Spleen (tissue), 11 donors: ENCODE measurements around the gene TACR2. TPM values are rescaled to one million over a fixed set of nuclear protein-coding genes. Genes with fewer than 3 reads are reported as not detected.

Experiments
- DNase-seq: peaks from one replicate; pipeline ENCODE4 v3.0.0-alpha.2; 2020
- H3K27ac ChIP-seq, 8 donors: fragments of 200-600 bp; sonication (generic) in 7 of 8; 1 replicate in 4 of 8; 2 replicates in 4 of 8; pipeline versions ENCODE4 v1.5.0 to v1.8.0; 2016 to 2021; ENCODE audit warnings: inconsistent platforms in 4 of 8, mild to moderate bottlenecking in 4 of 8, moderate library complexity in 1 of 8
- H3K27me3 ChIP-seq, 7 donors: fragments of 200-600 bp; sonication (generic) in 6 of 7; replicated peaks in 1 of 7; 1 replicate in 4 of 7; 2 replicates in 3 of 7; pipeline versions ENCODE4 v1.5.0 to v1.8.0; 2016 to 2021; ENCODE audit warnings: inconsistent platforms in 3 of 7, mild to moderate bottlenecking in 1 of 7
- H3K36me3 ChIP-seq, 6 donors: fragments of 200-600 bp; sonication (generic) in 5 of 6; 1 replicate in 4 of 6; 2 replicates in 2 of 6; pipeline versions ENCODE4 v1.5.0 to v1.8.0; 2016 to 2021; ENCODE audit warnings: inconsistent platforms in 2 of 6
- H3K4me1 ChIP-seq, 6 donors: fragments of 200-600 bp; sonication (generic) in 5 of 6; 1 replicate in 3 of 6; 2 replicates in 3 of 6; pipeline versions ENCODE4 v1.5.0 to v1.8.0; 2016 to 2021; ENCODE audit warnings: inconsistent platforms in 3 of 6
- H3K4me3 ChIP-seq, 8 donors: fragments of 200-600 bp; sonication (generic) in 7 of 8; 1 replicate in 4 of 8; 2 replicates in 4 of 8; pipeline versions ENCODE4 v1.5.0 to v1.8.0; 2016 to 2021; ENCODE audit warnings: inconsistent platforms in 4 of 8, mild to moderate bottlenecking in 4 of 8, moderate library complexity in 2 of 8
- H3K9me3 ChIP-seq, 8 donors: fragments of 200-600 bp; sonication (generic) in 7 of 8; 1 replicate in 4 of 8; 2 replicates in 4 of 8; pipeline versions ENCODE4 v1.5.0 to v1.8.0; 2016 to 2021; ENCODE audit warnings: inconsistent platforms in 4 of 8
- POLR2A ChIP-seq, 3 donors: fragments of 450-650 bp; IDR thresholded peaks; one replicate each; pipeline ENCODE4 v1.5.1; 2017; ENCODE audit warnings: antibody characterized with exemption in 3 of 3, mild to moderate bottlenecking in 1 of 3
- POLR2AphosphoS5 ChIP-seq, 3 donors: sonication (generic); formaldehyde crosslinking; IDR thresholded peaks; one replicate each; pipeline ENCODE4 v1.5.1; 2017; ENCODE audit warnings: antibody characterized with exemption in 3 of 3
- WGBS, 5 donors: extraction: QIAGEN DNeasy Blood & Tissue Kit in 3 of 5; methylation state at CpG; one replicate each; pipeline versions ENCODE4 v1.1.5 to v1.1.7; 2013 to 2018; 5-methylcytosine and 5-hydroxymethylcytosine counted together
- intact Hi-C: fragments of 100-400 bp; cut with DNase I; formaldehyde crosslinking; loops from one replicate; pipeline ENCODE4 v1.15.0; 2023; ENCODE audit warnings: low total_unique reads
- polyA plus RNA-seq, 3 donors: library from polyadenylated mRNA; stranded (reverse); fragments of 200-250 nt; gene quantifications; one replicate each; pipeline ENCODE4 v1.2.1, GENCODE V29; 2013
- total RNA-seq, 7 donors: library from RNA; depleted of rRNA in 3 of 7; stranded (reverse); fragments of >200 nt in 3 of 7; fragmentation: NEBNext Ultra II Directional in 4 of 7; extraction: Animal tissue kit (Norgen Biotek cat#: 25700) in 4 of 7; gene quantifications; one replicate each; pipeline versions ENCODE4 v1.1.0 to v1.2.1, GENCODE V29; 2016 to 2021
- TF ChIP-seq, protein P1 (sequence below), 11 experiments: fragments of 200-600 bp in 7 of 11; fragments of 450-650 bp in 4 of 11; sonication (generic) in 4 of 11; IDR thresholded peaks in 8 of 11; conservative IDR thresholded peaks in 3 of 11; 1 replicate in 7 of 11; 2 replicates in 4 of 11; pipeline versions ENCODE4 v1.4.0 to v1.8.0; 2016 to 2021; ENCODE audit warnings: antibody characterized with exemption in 11 of 11, inconsistent platforms in 4 of 11, mild to moderate bottlenecking in 1 of 11
- donor health status: healthy with polysubstance abuse.
- donor health status: DM: no; HTN: no; CAD: no; lungs with moderate emphysema.
- donor health status: DM: no; HTN: no; CAD: no.
- donor health status: Bipolar disorder and iron deficiency.
- donor health status: healthy.
- donor health status: DM: no; HTN: no; CAD: no.
- donor health status: DM: yes; HTN: yes; CAD: no.

Gene TACR2
- total and polyA plus RNA-seq, 10 donors, result 0.15 to 0.52 (median 0.30) TPM; not detected in 4

DNA sequence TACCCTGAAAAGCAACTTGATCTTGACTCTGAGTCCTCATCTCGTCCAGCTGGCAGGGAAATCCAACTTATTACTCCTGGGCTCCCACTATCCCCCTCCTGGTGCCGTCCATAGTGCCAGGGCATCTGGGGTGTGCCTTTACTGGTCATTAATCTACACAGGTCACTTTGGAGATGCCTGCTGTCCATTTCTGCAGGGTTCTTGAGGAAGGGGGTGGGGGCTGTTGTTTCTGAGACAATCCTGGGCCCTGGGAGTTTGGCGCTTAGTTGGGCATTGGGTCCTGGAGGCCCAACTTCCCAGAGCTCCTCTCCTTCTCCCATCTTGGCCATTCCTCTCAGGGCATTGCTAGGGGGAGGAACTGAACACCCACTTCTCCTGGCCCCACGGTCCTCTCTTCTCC lies 6.0 kb upstream of the TACR2 start:
- no peaks in the 10 kb centered on the region for H3K9me3 ChIP-seq
- H3K36me3 ChIP-seq, result no peaks in the 10 kb centered on the region
- peaks cover 0 to 27% (median 16%) of the 10 kb centered on the region in 6 donors for H3K4me1 ChIP-seq
- WGBS, 5 donors, result 82 to 93% (median 89%) methylated on average over 4 of the region's 4 CpGs
- DNase-seq, result no peak
- H3K27me3 ChIP-seq, result no peaks in the 10 kb centered on the region
- TF ChIP-seq, protein P1, sequence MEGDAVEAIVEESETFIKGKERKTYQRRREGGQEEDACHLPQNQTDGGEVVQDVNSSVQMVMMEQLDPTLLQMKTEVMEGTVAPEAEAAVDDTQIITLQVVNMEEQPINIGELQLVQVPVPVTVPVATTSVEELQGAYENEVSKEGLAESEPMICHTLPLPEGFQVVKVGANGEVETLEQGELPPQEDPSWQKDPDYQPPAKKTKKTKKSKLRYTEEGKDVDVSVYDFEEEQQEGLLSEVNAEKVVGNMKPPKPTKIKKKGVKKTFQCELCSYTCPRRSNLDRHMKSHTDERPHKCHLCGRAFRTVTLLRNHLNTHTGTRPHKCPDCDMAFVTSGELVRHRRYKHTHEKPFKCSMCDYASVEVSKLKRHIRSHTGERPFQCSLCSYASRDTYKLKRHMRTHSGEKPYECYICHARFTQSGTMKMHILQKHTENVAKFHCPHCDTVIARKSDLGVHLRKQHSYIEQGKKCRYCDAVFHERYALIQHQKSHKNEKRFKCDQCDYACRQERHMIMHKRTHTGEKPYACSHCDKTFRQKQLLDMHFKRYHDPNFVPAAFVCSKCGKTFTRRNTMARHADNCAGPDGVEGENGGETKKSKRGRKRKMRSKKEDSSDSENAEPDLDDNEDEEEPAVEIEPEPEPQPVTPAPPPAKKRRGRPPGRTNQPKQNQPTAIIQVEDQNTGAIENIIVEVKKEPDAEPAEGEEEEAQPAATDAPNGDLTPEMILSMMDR (IDR thresholded peaks at IDR 0.05 in 8 of 11, conservative IDR thresholded peaks at IDR 0.05 in 3 of 11), result no peak
- TF ChIP-seq POLR2AphosphoS5 (IDR thresholded peaks at IDR 0.05) (no peak), POLR2A (IDR thresholded peaks at IDR 0.05) (no peak)
- no peak overlapping the region for H3K27ac ChIP-seq
- no peak overlapping the region for H3K4me3 ChIP-seq
- intact Hi-C loops, result loop anchor here (10.0 kb wide), 1 partner anchor 222 kb away; no protein-coding TSS in a partner anchor

GRCh38 chr10:69421611-69422308 lies 5.0 kb upstream of the TACR2 start:
- WGBS, 5 donors, result 62 to 81% (median 72%) methylated on average over 4 to 13 of the region's 13 CpGs
- H3K4me3 ChIP-seq, result no peak overlapping the region
- peak; percentile 63 for DNase-seq
- peaks cover 0 to 24% (median 15%) of the 10 kb centered on the region in 6 donors for H3K4me1 ChIP-seq
- H3K27me3 ChIP-seq, result no peaks in the 10 kb centered on the region
- no peaks in the 10 kb centered on the region for H3K36me3 ChIP-seq
- intact Hi-C loops, result loop anchor here (10.0 kb wide), 1 partner anchor 223 kb away; no protein-coding TSS in a partner anchor
- no peak overlapping the region for H3K27ac ChIP-seq
- TF ChIP-seq, protein P1 (IDR thresholded peaks at IDR 0.05 in 8 of 11, conservative IDR thresholded peaks at IDR 0.05 in 3 of 11), result no peak
- no peak for TF ChIP-seq POLR2AphosphoS5 (IDR thresholded peaks at IDR 0.05)
- TF ChIP-seq POLR2A (IDR thresholded peaks at IDR 0.05), result no peak
- H3K9me3 ChIP-seq, result no peaks in the 10 kb centered on the region

DNA sequence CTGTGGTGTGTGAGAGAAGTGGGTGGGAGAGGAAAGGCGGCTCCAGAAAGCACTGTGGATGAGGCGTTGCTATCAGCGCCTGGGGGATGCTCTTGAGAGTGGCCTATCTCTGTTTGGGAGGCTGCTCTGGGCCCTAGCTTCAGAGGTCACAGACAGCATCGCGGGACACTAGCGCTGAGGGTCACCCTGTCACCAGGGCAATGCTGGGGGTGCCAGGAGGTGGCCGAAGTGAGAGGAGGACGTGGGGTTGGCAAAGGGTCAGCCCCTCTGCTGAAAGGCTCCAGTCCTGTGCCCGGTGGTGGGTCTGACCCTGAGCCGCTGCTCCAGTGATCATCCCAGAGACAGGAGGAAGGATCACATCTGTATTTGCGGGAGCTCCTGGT lies 3.0 kb upstream of the TACR2 start:
- H3K27me3 ChIP-seq, result no peaks in the 10 kb centered on the region
- H3K4me3 ChIP-seq, result no peak overlapping the region
- DNase-seq, result no peak
- no peak overlapping the region for H3K27ac ChIP-seq
- 81 to 86% (median 84%) methylated on average over 10 to 11 of the region's 11 CpGs for WGBS, 5 donors
- intact Hi-C loops, result loop anchor here (10.0 kb wide), 1 partner anchor 225 kb away; no protein-coding TSS in a partner anchor
- TF ChIP-seq POLR2A (IDR thresholded peaks at IDR 0.05), result no peak
- TF ChIP-seq POLR2AphosphoS5 (IDR thresholded peaks at IDR 0.05), result no peak
- TF ChIP-seq, protein P1 (IDR thresholded peaks at IDR 0.05 in 8 of 11, conservative IDR thresholded peaks at IDR 0.05 in 3 of 11), result no peak
- no peaks in the 10 kb centered on the region for H3K9me3 ChIP-seq
- H3K4me1 ChIP-seq, result peaks cover 0 to 9% (median 2%) of the 10 kb centered on the region in 6 donors
- H3K36me3 ChIP-seq, result no peaks in the 10 kb centered on the region

- Histone ChIP-seq H3K9me3 (no peaks in the 10 kb centered on the region), H3K27me3 (no peaks in the 10 kb centered on the region), H3K36me3 (no peaks in the 10 kb centered on the region), H3K27ac (no peak overlapping the region), H3K4me1 (peaks cover 0 to 7% (median 2%) of the 10 kb centered on the region in 6 donors), H3K4me3 (no peak overlapping the region)
- no peak for TF ChIP-seq POLR2AphosphoS5 (IDR thresholded peaks at IDR 0.05)
- no peak for TF ChIP-seq POLR2A (IDR thresholded peaks at IDR 0.05)
- TF ChIP-seq, protein P1 (IDR thresholded peaks at IDR 0.05 in 8 of 11, conservative IDR thresholded peaks at IDR 0.05 in 3 of 11), result no peak
- intact Hi-C loops, result no loop called here
- peak; percentile 28 for DNase-seq
- WGBS, 5 donors, result 89 to 94% (median 91%) methylated on average over 18 of the region's 18 CpGs
Observed at GRCh38 chr10:69419096-69419743, 2.5 kb upstream of the TACR2 start.
